ENCODE results near the gene CRHR1.

The CRHR1 gene

DNA sequence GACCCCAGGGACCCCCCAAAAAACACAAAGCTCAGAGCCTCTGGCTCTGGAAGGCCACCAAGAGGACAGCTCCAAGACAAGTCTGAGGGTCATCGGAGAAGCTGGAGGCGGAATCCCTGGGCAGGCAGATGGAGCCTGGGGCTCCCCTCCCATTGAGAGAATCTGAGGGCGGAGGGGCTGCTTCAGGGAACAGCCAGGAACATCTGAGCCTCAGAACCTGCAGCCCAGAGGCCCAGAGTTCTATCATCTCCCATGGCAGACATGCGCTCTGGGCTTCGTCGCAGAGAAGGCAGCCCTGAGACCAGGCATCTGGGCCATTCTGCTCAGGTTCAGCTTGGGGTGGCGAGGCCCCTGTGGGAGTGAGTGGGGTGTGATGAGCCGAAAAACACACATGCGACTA lies 53.5 kb downstream of the CRHR1 start:
- Histone ChIP-seq H3K9ac (ENCODE audit: low read length) (no peak overlapping the region), H3K36me3 (ENCODE audit: low read length) (no peaks in the 10 kb centered on the region), H3F3A (ENCODE audit: insufficient read depth) (no peaks in the 10 kb centered on the region), H4K20me1 (ENCODE audit: low read depth, low read length) (no peaks in the 10 kb centered on the region), H3K9me3 (ENCODE audit: insufficient read depth, low read length) (no peaks in the 10 kb centered on the region), H2AFZ (ENCODE audit: low read depth, low read length, severe bottlenecking) (no peak overlapping the region), H3K9me2 (replicated peaks; ENCODE audit: insufficient read depth, low read length) (no peaks in the 10 kb centered on the region), H3K27ac (ENCODE audit: low read depth, low read length) (no peak overlapping the region), H3K27me3 (ENCODE audit: low read length) (no peaks in the 10 kb centered on the region), H3K79me2 (ENCODE audit: insufficient read depth, low read length) (no peaks in the 10 kb centered on the region), H3K4me2 (ENCODE audit: low read depth, low read length, poor library complexity, severe bottlenecking) (no peak overlapping the region), H3K4me3 (ENCODE audit: insufficient read depth, low read length, poor library complexity, severe bottlenecking) (no peak overlapping the region)
- TF ChIP-seq CTCF (IDR thresholded peaks at IDR 0.05; ENCODE audit: insufficient read depth, low read length, poor library complexity, severe bottlenecking), result no peak
- no peak for TF ChIP-seq EZH2phosphoT487 (conservative IDR thresholded peaks at IDR 0.05; ENCODE audit: low read length)

GRCh38 chr17:45838751-45839295 lies 54.7 kb downstream of the CRHR1 start:
- Histone ChIP-seq H3K9me3 (ENCODE audit: insufficient read depth, low read length) (no peaks in the 10 kb centered on the region), H3K36me3 (ENCODE audit: low read length) (no peaks in the 10 kb centered on the region), H3K4me2 (ENCODE audit: low read depth, low read length, poor library complexity, severe bottlenecking) (no peak overlapping the region), H4K20me1 (ENCODE audit: low read depth, low read length) (no peaks in the 10 kb centered on the region), H3K79me2 (ENCODE audit: insufficient read depth, low read length) (no peaks in the 10 kb centered on the region), H3K27me3 (ENCODE audit: low read length) (no peaks in the 10 kb centered on the region), H3K4me3 (ENCODE audit: insufficient read depth, low read length, poor library complexity, severe bottlenecking) (no peak overlapping the region), H3F3A (ENCODE audit: insufficient read depth) (no peaks in the 10 kb centered on the region), H2AFZ (ENCODE audit: low read depth, low read length, severe bottlenecking) (no peak overlapping the region), H3K9ac (ENCODE audit: low read length) (no peak overlapping the region), H3K9me2 (replicated peaks; ENCODE audit: insufficient read depth, low read length) (no peaks in the 10 kb centered on the region), H3K27ac (ENCODE audit: low read depth, low read length) (no peak overlapping the region)
- TF ChIP-seq CTCF (IDR thresholded peaks at IDR 0.05; ENCODE audit: insufficient read depth, low read length, poor library complexity, severe bottlenecking) (no peak), EZH2phosphoT487 (conservative IDR thresholded peaks at IDR 0.05; ENCODE audit: low read length) (no peak)

- no peak overlapping the region for H3K4me3 ChIP-seq (ENCODE audit: insufficient read depth, low read length, poor library complexity, severe bottlenecking)
- H3K27ac ChIP-seq (ENCODE audit: low read depth, low read length), result no peak overlapping the region
- no peaks in the 10 kb centered on the region for H3K36me3 ChIP-seq (ENCODE audit: low read length)
- no peaks in the 10 kb centered on the region for H3F3A ChIP-seq (ENCODE audit: insufficient read depth)
- H3K4me2 ChIP-seq (ENCODE audit: low read depth, low read length, poor library complexity, severe bottlenecking), result no peak overlapping the region
- H3K27me3 ChIP-seq (ENCODE audit: low read length), result no peaks in the 10 kb centered on the region
- H3K9me3 ChIP-seq (ENCODE audit: insufficient read depth, low read length), result no peaks in the 10 kb centered on the region
- no peak overlapping the region for H3K9ac ChIP-seq (ENCODE audit: low read length)
- H2AFZ ChIP-seq (ENCODE audit: low read depth, low read length, severe bottlenecking), result no peak overlapping the region
- H3K79me2 ChIP-seq (ENCODE audit: insufficient read depth, low read length), result no peaks in the 10 kb centered on the region
- H3K9me2 ChIP-seq (replicated peaks; ENCODE audit: insufficient read depth, low read length), result no peaks in the 10 kb centered on the region
- TF ChIP-seq EZH2phosphoT487 (conservative IDR thresholded peaks at IDR 0.05; ENCODE audit: low read length), result no peak
- TF ChIP-seq CTCF (IDR thresholded peaks at IDR 0.05; ENCODE audit: insufficient read depth, low read length, poor library complexity, severe bottlenecking), result no peak
- H4K20me1 ChIP-seq (ENCODE audit: low read depth, low read length), result no peaks in the 10 kb centered on the region
Measured at GRCh38 chr17:45839442-45839841, 55.3 kb downstream of the CRHR1 start.
